ENCODE data around the gene BTN1A1.

Gene BTN1A1

DNA sequence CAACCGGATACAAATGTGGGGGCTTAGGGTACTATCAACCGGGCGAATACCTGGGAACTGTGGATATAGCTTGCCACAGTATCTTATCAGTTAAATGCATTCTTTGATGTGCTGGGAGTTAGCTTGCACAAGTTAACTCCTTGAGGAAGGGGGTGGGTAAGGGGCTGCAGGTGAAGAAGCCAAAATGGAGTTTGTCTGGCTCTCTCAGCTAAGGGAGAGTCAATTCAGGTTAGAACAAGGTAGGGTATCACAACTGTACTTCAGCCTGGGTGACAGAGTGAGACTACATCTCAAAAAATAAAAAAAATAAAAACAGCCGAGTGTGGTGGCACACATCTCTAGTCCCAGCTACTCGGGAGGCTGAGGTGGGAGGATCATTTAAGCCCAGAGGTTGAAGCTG lies 8.5 kb upstream of the BTN1A1 start:
- no peak overlapping the region for H3K4me3 ChIP-seq (ENCODE audit: control insufficient read depth in 1 of 7, extremely low read depth in 1 of 7, insufficient read depth in 4 of 7, low read depth in 2 of 7, low read length in 6 of 7)
- WGBS (ENCODE audit: insufficient coverage), result 100% methylated on average over 4 of the region's 5 CpGs
- no peak overlapping the region for H3K27ac ChIP-seq (ENCODE audit: insufficient read depth in 1 of 2, low read depth in 1 of 2, low read length in 2 of 2, poor library complexity in 1 of 2, severe bottlenecking in 2 of 2)
- ChIA-PET POLR2A (no interaction called here), CTCF (interaction anchor here (0.9 to 5.1 kb wide), 5 partner anchors 11 to 150 kb away, joined by 3 to 32 read pairs (median 4); no protein-coding TSS in a partner anchor)
- peaks cover 2 to 10% (median 3%) of the 10 kb centered on the region in 5 experiments for H3K9me3 ChIP-seq (ENCODE audit: control extremely low read depth in 1 of 5, control insufficient read depth in 4 of 5, insufficient read depth in 2 of 5, low read depth in 1 of 5, low read length in 4 of 5)
- no peak for DNase-seq
- H3K36me3 ChIP-seq (ENCODE audit: control insufficient read depth in 4 of 4, insufficient read depth in 4 of 4, low read length in 3 of 4), result no peaks in the 10 kb centered on the region
- H3K4me1 ChIP-seq (ENCODE audit: control extremely low read depth in 1 of 4, control insufficient read depth in 4 of 4, insufficient read depth in 4 of 4, low read length in 3 of 4), result peaks cover 0 to 4% (median 2%) of the 10 kb centered on the region in 4 experiments
- no peaks in the 10 kb centered on the region for H3K27me3 ChIP-seq (replicated peaks in 2 of 5; ENCODE audit: control insufficient read depth in 4 of 5, insufficient read depth in 5 of 5, low read length in 4 of 5)

DNA sequence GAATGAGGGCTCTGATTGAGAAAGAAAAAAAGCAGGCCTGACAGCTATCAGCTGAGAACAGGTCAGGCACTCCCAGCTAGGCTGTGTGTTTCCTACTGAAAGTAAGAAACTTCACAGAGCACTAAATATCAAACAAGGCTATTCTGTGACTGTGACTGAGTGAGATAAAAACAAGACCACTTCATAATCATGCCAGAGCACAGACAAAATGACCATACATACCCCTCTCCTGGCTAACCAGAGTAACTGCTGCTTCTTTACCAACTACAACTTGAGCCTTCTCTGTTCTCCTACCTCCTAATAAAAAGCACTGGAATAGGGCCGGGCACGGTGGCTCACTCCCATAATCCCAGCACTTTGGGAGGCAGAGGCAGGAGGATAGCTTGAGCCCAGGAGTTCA lies 6.8 kb upstream of the BTN1A1 start:
- Histone ChIP-seq H3K27me3 (replicated peaks in 2 of 5; ENCODE audit: control insufficient read depth in 4 of 5, insufficient read depth in 5 of 5, low read length in 4 of 5) (no peaks in the 10 kb centered on the region), H3K36me3 (ENCODE audit: control insufficient read depth in 4 of 4, insufficient read depth in 4 of 4, low read length in 3 of 4) (no peaks in the 10 kb centered on the region), H3K27ac (ENCODE audit: insufficient read depth in 1 of 2, low read depth in 1 of 2, low read length in 2 of 2, poor library complexity in 1 of 2, severe bottlenecking in 2 of 2) (no peak overlapping the region), H3K9me3 (ENCODE audit: control extremely low read depth in 1 of 5, control insufficient read depth in 4 of 5, insufficient read depth in 2 of 5, low read depth in 1 of 5, low read length in 4 of 5) (no peaks in the 10 kb centered on the region), H3K4me3 (ENCODE audit: control insufficient read depth in 1 of 7, extremely low read depth in 1 of 7, insufficient read depth in 4 of 7, low read depth in 2 of 7, low read length in 6 of 7) (no peak overlapping the region), H3K4me1 (ENCODE audit: control extremely low read depth in 1 of 4, control insufficient read depth in 4 of 4, insufficient read depth in 4 of 4, low read length in 3 of 4) (peaks cover 0 to 10% (median 2%) of the 10 kb centered on the region in 4 experiments)
- WGBS (ENCODE audit: insufficient coverage), result no CpG with 5 or more reads among the region's 2 CpGs
- POLR2A ChIA-PET, result no interaction called here
- CTCF ChIA-PET, result interaction anchor here (0.6 to 5.1 kb wide), 5 partner anchors 8 to 1294 kb away, joined by 3 to 32 read pairs (median 4); no protein-coding TSS in a partner anchor
- peak; percentile 58 to 80 (median 76) for DNase-seq

DNA sequence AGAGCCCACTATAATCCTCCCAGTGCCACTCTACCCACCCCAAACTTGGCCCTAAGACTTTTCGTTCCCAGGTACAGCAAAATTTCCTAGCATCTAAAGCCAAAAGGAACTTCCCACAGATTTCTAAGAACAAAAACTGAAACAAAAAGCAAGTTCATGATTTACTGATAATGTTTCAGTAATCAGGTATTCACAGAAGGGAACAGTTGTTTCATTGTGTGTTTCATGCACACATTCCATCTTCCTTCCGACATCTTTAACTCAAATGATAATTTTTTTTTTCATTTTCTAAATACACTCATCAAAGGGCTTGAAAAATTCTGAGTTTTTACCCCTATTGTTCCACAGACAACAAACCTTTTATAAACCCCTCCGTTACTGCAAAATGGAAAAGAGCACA lies 6.0 kb upstream of the BTN1A1 start:
- Histone ChIP-seq H3K4me1 (ENCODE audit: control extremely low read depth in 1 of 4, control insufficient read depth in 4 of 4, insufficient read depth in 4 of 4, low read length in 3 of 4) (peaks cover 0 to 10% (median 2%) of the 10 kb centered on the region in 4 experiments), H3K9me3 (ENCODE audit: control extremely low read depth in 1 of 5, control insufficient read depth in 4 of 5, insufficient read depth in 2 of 5, low read depth in 1 of 5, low read length in 4 of 5) (no peaks in the 10 kb centered on the region), H3K27ac (ENCODE audit: insufficient read depth in 1 of 2, low read depth in 1 of 2, low read length in 2 of 2, poor library complexity in 1 of 2, severe bottlenecking in 2 of 2) (no peak overlapping the region), H3K27me3 (replicated peaks in 2 of 5; ENCODE audit: control insufficient read depth in 4 of 5, insufficient read depth in 5 of 5, low read length in 4 of 5) (no peaks in the 10 kb centered on the region), H3K4me3 (ENCODE audit: control insufficient read depth in 1 of 7, extremely low read depth in 1 of 7, insufficient read depth in 4 of 7, low read depth in 2 of 7, low read length in 6 of 7) (no peak overlapping the region), H3K36me3 (ENCODE audit: control insufficient read depth in 4 of 4, insufficient read depth in 4 of 4, low read length in 3 of 4) (no peaks in the 10 kb centered on the region)
- WGBS (ENCODE audit: insufficient coverage), result 100% methylated on average over 1 of the region's 3 CpGs
- POLR2A ChIA-PET, result no interaction called here
- CTCF ChIA-PET, result interaction anchor here (1.0 to 5.1 kb wide), 3 partner anchors 9 to 158 kb away, joined by 4 to 32 read pairs (median 4); no protein-coding TSS in a partner anchor
- no peak for DNase-seq

DNA sequence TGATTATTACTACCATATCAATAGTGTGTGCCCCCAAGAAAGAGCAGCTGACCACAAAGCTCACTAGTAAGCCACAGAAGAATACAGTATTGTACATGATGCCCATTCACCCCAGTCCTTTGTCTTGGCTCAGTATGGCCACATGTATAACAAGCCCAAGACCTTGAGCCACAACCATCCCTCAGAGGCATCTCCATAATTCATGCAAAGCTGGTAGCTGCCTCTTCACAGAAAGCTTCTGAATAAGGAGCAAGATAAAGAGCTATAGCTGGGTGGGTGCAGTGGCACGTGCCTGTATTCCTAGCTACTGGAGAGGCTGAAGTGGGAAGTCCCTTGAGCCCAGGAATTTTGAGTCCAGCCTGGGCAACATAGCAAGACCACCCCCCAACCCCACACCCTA lies 4.8 kb upstream of the BTN1A1 start:
- CTCF ChIA-PET, result interaction anchor here (1.2 to 5.1 kb wide), 5 partner anchors 9 to 154 kb away, joined by 3 to 32 read pairs (median 3); no protein-coding TSS in a partner anchor
- WGBS (ENCODE audit: insufficient coverage), result no CpG with 5 or more reads among the region's 1 CpG
- POLR2A ChIA-PET, result no interaction called here

DNA sequence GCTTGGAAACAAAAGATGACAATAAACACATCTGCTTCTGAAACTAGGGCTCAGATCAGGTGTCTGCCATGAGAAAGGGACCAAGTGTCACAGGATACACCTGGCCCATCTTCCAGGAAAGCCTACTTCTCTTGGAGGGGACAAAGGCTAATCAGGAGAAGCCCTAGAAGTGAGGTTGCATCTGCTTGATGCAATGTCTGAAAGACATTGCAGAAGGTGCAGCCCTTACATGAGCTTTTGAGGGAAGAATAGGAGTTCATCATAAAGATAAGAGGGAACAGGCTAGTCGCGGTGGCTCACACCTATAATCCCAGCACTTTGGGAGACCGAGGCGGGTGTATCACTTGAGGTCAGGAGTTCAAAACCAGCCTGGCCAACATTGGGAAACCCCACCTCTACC lies 2.5 kb upstream of the BTN1A1 start:
- peaks cover 7 to 21% (median 12%) of the 10 kb centered on the region in 5 experiments for H3K27me3 ChIP-seq (replicated peaks in 2 of 5; ENCODE audit: control insufficient read depth in 4 of 5, insufficient read depth in 5 of 5, low read length in 4 of 5)
- CTCF ChIA-PET, result interaction anchor here (1.0 to 2.1 kb wide), 4 partner anchors 10 to 158 kb away, joined by 3 to 7 read pairs (median 4); no protein-coding TSS in a partner anchor
- POLR2A ChIA-PET, result no interaction called here
- no peak overlapping the region for H3K4me3 ChIP-seq (ENCODE audit: control insufficient read depth in 1 of 7, extremely low read depth in 1 of 7, insufficient read depth in 4 of 7, low read depth in 2 of 7, low read length in 6 of 7)
- no peak overlapping the region for H3K27ac ChIP-seq (ENCODE audit: insufficient read depth in 1 of 2, low read depth in 1 of 2, low read length in 2 of 2, poor library complexity in 1 of 2, severe bottlenecking in 2 of 2)
- no peaks in the 10 kb centered on the region for H3K36me3 ChIP-seq (ENCODE audit: control insufficient read depth in 4 of 4, insufficient read depth in 4 of 4, low read length in 3 of 4)
- WGBS (ENCODE audit: insufficient coverage), result no CpG with 5 or more reads among the region's 4 CpGs
- peaks cover 3 to 25% (median 16%) of the 10 kb centered on the region in 4 experiments for H3K4me1 ChIP-seq (ENCODE audit: control extremely low read depth in 1 of 4, control insufficient read depth in 4 of 4, insufficient read depth in 4 of 4, low read length in 3 of 4)
- no peaks in the 10 kb centered on the region for H3K9me3 ChIP-seq (ENCODE audit: control extremely low read depth in 1 of 5, control insufficient read depth in 4 of 5, insufficient read depth in 2 of 5, low read depth in 1 of 5, low read length in 4 of 5)
- no peak for DNase-seq

More for the DNA sequence above, 4.8 kb upstream of the BTN1A1 start:
- no peaks in the 10 kb centered on the region for H3K36me3 ChIP-seq (ENCODE audit: control insufficient read depth in 4 of 4, insufficient read depth in 4 of 4, low read length in 3 of 4)
- no peak for DNase-seq
- H3K4me1 ChIP-seq (ENCODE audit: control extremely low read depth in 1 of 4, control insufficient read depth in 4 of 4, insufficient read depth in 4 of 4, low read length in 3 of 4), result peaks cover 0 to 13% (median 4%) of the 10 kb centered on the region in 4 experiments
- H3K27me3 ChIP-seq (replicated peaks in 2 of 5; ENCODE audit: control insufficient read depth in 4 of 5, insufficient read depth in 5 of 5, low read length in 4 of 5), result peaks cover 0 to 2% (median 0%) of the 10 kb centered on the region in 5 experiments
- H3K9me3 ChIP-seq (ENCODE audit: control extremely low read depth in 1 of 5, control insufficient read depth in 4 of 5, insufficient read depth in 2 of 5, low read depth in 1 of 5, low read length in 4 of 5), result no peaks in the 10 kb centered on the region
- no peak overlapping the region for H3K27ac ChIP-seq (ENCODE audit: insufficient read depth in 1 of 2, low read depth in 1 of 2, low read length in 2 of 2, poor library complexity in 1 of 2, severe bottlenecking in 2 of 2)
- no peak overlapping the region for H3K4me3 ChIP-seq (ENCODE audit: control insufficient read depth in 1 of 7, extremely low read depth in 1 of 7, insufficient read depth in 4 of 7, low read depth in 2 of 7, low read length in 6 of 7)

DNA sequence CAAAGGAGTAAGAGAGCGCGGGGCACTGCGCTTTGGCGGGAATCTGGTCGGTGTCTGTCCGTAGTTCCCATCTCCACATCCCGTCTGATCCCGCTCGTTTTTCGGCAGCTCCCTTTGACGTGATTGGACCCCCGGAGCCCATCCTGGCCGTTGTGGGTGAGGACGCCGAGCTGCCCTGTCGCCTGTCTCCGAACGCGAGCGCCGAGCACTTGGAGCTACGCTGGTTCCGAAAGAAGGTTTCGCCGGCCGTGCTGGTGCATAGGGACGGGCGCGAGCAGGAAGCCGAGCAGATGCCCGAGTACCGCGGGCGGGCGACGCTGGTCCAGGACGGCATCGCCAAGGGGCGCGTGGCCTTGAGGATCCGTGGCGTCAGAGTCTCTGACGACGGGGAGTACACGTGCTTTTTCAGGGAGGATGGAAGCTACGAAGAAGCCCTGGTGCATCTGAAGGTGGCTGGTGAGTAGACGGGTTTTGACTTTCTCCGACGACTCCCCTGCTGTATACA lies 1.4 kb downstream of the BTN1A1 start:
- Histone ChIP-seq H3K9me3 (ENCODE audit: control extremely low read depth in 1 of 5, control insufficient read depth in 4 of 5, insufficient read depth in 2 of 5, low read depth in 1 of 5, low read length in 4 of 5) (no peaks in the 10 kb centered on the region), H3K36me3 (ENCODE audit: control insufficient read depth in 4 of 4, insufficient read depth in 4 of 4, low read length in 3 of 4) (no peaks in the 10 kb centered on the region), H3K27ac (ENCODE audit: insufficient read depth in 1 of 2, low read depth in 1 of 2, low read length in 2 of 2, poor library complexity in 1 of 2, severe bottlenecking in 2 of 2) (no peak overlapping the region), H3K4me1 (ENCODE audit: control extremely low read depth in 1 of 4, control insufficient read depth in 4 of 4, insufficient read depth in 4 of 4, low read length in 3 of 4) (peaks cover 3 to 21% (median 14%) of the 10 kb centered on the region in 4 experiments), H3K27me3 (replicated peaks in 2 of 5; ENCODE audit: control insufficient read depth in 4 of 5, insufficient read depth in 5 of 5, low read length in 4 of 5) (peaks cover 7 to 27% (median 13%) of the 10 kb centered on the region in 5 experiments), H3K4me3 (ENCODE audit: control insufficient read depth in 1 of 7, extremely low read depth in 1 of 7, insufficient read depth in 4 of 7, low read depth in 2 of 7, low read length in 6 of 7) (peak overlapping the region in 6 of 7 experiments; percentile 0 to 68 (median 42))
- ChIA-PET POLR2A (no interaction called here), CTCF (interaction anchor here (0.7 to 1.5 kb wide), 3 partner anchors 36 to 159 kb away, joined by 3 read pairs; partner anchors contain the start of gene HMGN4)
- DNase-seq, result peak in 2 of 3 donors; percentile 45 to 60
- 7% methylated on average over 48 of the region's 49 CpGs for WGBS (ENCODE audit: insufficient coverage)

DNA sequence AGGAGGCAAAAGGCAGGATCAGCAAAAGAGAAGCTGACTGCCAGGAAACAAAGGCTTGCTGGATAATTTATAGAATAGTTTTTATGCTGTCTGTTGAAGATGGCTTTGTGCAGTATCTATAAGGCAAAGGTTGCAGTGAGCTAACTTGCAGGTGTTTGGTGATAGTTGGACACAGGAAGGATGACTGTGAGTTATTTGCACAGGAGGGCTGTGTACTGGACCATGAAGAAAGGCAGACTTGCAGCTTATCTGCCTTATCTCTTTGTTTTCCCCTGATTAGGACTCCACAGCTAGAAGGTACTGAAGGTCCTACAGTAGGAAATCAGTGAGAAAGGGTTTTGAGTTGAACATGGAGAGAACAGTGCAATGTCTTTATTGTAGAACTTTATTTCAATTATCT lies 2.1 kb downstream of the BTN1A1 start:
- Histone ChIP-seq H3K36me3 (ENCODE audit: control insufficient read depth in 4 of 4, insufficient read depth in 4 of 4, low read length in 3 of 4) (no peaks in the 10 kb centered on the region), H3K27me3 (replicated peaks in 2 of 5; ENCODE audit: control insufficient read depth in 4 of 5, insufficient read depth in 5 of 5, low read length in 4 of 5) (peaks cover 7 to 27% (median 13%) of the 10 kb centered on the region in 5 experiments), H3K27ac (ENCODE audit: insufficient read depth in 1 of 2, low read depth in 1 of 2, low read length in 2 of 2, poor library complexity in 1 of 2, severe bottlenecking in 2 of 2) (no peak overlapping the region), H3K9me3 (ENCODE audit: control extremely low read depth in 1 of 5, control insufficient read depth in 4 of 5, insufficient read depth in 2 of 5, low read depth in 1 of 5, low read length in 4 of 5) (no peaks in the 10 kb centered on the region), H3K4me1 (ENCODE audit: control extremely low read depth in 1 of 4, control insufficient read depth in 4 of 4, insufficient read depth in 4 of 4, low read length in 3 of 4) (peaks cover 3 to 20% (median 14%) of the 10 kb centered on the region in 4 experiments), H3K4me3 (ENCODE audit: control insufficient read depth in 1 of 7, extremely low read depth in 1 of 7, insufficient read depth in 4 of 7, low read depth in 2 of 7, low read length in 6 of 7) (peak overlapping the region in 4 of 7 experiments; percentile 0 to 68 (median 58))
- ChIA-PET POLR2A (no interaction called here), CTCF (interaction anchor here (0.9 to 1.5 kb wide), 3 partner anchors 10 to 167 kb away, joined by 3 to 4 read pairs (median 3); partner anchors contain the start of gene HMGN4)
- no peak for DNase-seq
